WTC11 (cell line): ENCODE measurements around the gene TIPARP. TPM values are rescaled to one million over a fixed set of nuclear protein-coding genes. Genes with fewer than 3 reads are reported as not detected.
A peak's percentile ranks its signal among the peaks of the same experiment; 100 is the strongest.

Experiments used
- ATAC-seq: fragments of 200-7000 bp; cut with Tn5 transposase; 2 replicates; pipeline ENCODE4 v1.10.0; 2021; ENCODE audit warnings: mild to moderate bottlenecking, moderate library complexity
- CTCF ChIA-PET: fragments of 300-600 bp; sonication (Branson Sonifier 250); formaldehyde crosslinking; loops from one replicate; lab custom pipeline; 2021; ENCODE audit warnings: antibody characterized with exemption; lab: Charles Lee
- POLR2A ChIA-PET: fragments of 350-600 bp; sonication (Branson Sonifier 250); formaldehyde crosslinking; loops from one replicate; lab custom pipeline; 2021; ENCODE audit warnings: antibody characterized with exemption; lab: Charles Lee
- DNase-seq: peaks from one replicate; pipeline ENCODE4 v3.0.0; 2021; ENCODE audit warnings: low spot score
- H3K27ac Mint-ChIP-seq: 2 replicates; pipeline ENCODE4 v1.8.0; 2021; ENCODE audit warnings: mixed read lengths
- H3K27me3 Mint-ChIP-seq: 2 replicates; pipeline ENCODE4 v1.8.0; 2021; ENCODE audit warnings: low read depth, mild to moderate bottlenecking, moderate library complexity, mixed read lengths
- H3K36me3 Mint-ChIP-seq: 2 replicates; pipeline ENCODE4 v1.8.0; 2021; ENCODE audit warnings: mixed read lengths
- H3K4me1 Mint-ChIP-seq: 2 replicates; pipeline ENCODE4 v1.8.0; 2022; ENCODE audit warnings: mixed read lengths
- H3K4me3 Mint-ChIP-seq: 2 replicates; pipeline ENCODE4 v1.8.0; 2021; ENCODE audit warnings: mild to moderate bottlenecking, moderate library complexity, mixed read lengths
- H3K9me3 Mint-ChIP-seq: 2 replicates; pipeline ENCODE4 v1.8.0; 2021; ENCODE audit warnings: mixed read lengths
- ELF4 ChIP-seq: sonication (generic); formaldehyde crosslinking; IDR thresholded peaks from 2 replicates; pipeline ENCODE4 v1.8.1; 2022; ENCODE audit warnings: low read depth, mild to moderate bottlenecking, moderate library complexity, missing genetic modification reagents
- FOXP1 ChIP-seq: sonication (generic); formaldehyde crosslinking; IDR thresholded peaks from 2 replicates; pipeline ENCODE4 v1.8.0; 2022; ENCODE audit warnings: missing genetic modification reagents, mild to moderate bottlenecking, moderate library complexity, borderline replicate concordance
- HMGXB4 ChIP-seq: sonication (generic); formaldehyde crosslinking; IDR thresholded peaks from 2 replicates; pipeline ENCODE4 v1.8.1; 2023; ENCODE audit warnings: mild to moderate bottlenecking, moderate library complexity, missing genetic modification reagents
- JAZF1 ChIP-seq: fragments of 250-450 bp; sonication (Bioruptor Pico); IDR thresholded peaks from 2 replicates; pipeline ENCODE4 v1.9.0; 2021; ENCODE audit warnings: moderate library complexity, mild to moderate bottlenecking, inconsistent platforms
- JUN ChIP-seq: sonication (generic); formaldehyde crosslinking; IDR thresholded peaks from 2 replicates; pipeline ENCODE4 v1.8.0; 2023; ENCODE audit warnings: mild to moderate bottlenecking, missing genetic modification reagents
- KAT7 ChIP-seq: sonication (generic); formaldehyde crosslinking; IDR thresholded peaks from 2 replicates; pipeline ENCODE4 v1.8.1; 2023; ENCODE audit warnings: missing genetic modification reagents, mild to moderate bottlenecking, borderline replicate concordance
- STAT6 ChIP-seq: sonication (generic); formaldehyde crosslinking; conservative IDR thresholded peaks from 2 replicates; pipeline ENCODE4 v1.8.1; 2023; ENCODE audit warnings: mild to moderate bottlenecking, low read depth, missing genetic modification reagents, moderate library complexity
- TEAD4 ChIP-seq: sonication (generic); formaldehyde crosslinking; IDR thresholded peaks from 2 replicates; pipeline ENCODE4 v1.8.0; 2022; ENCODE audit warnings: mild to moderate bottlenecking, missing genetic modification reagents
- TP53 ChIP-seq: sonication (generic); formaldehyde crosslinking; IDR thresholded peaks from 2 replicates; pipeline ENCODE4 v1.8.1; 2023; ENCODE audit warnings: mild to moderate bottlenecking, missing genetic modification reagents
- USF2 ChIP-seq: sonication (generic); formaldehyde crosslinking; IDR thresholded peaks from 2 replicates; pipeline ENCODE4 v1.8.1; 2023; ENCODE audit warnings: mild to moderate bottlenecking, missing genetic modification reagents, moderate library complexity
- ZBTB21 ChIP-seq: sonication (generic); formaldehyde crosslinking; IDR thresholded peaks from 2 replicates; pipeline ENCODE4 v1.8.1; 2023; ENCODE audit warnings: mild to moderate bottlenecking, missing genetic modification reagents, borderline replicate concordance
- ZNF121 ChIP-seq: sonication (generic); formaldehyde crosslinking; IDR thresholded peaks from 2 replicates; pipeline ENCODE4 v1.8.0; 2023; ENCODE audit warnings: missing genetic modification reagents
- ZNF263 ChIP-seq: sonication (generic); formaldehyde crosslinking; IDR thresholded peaks from 2 replicates; pipeline ENCODE4 v1.8.1; 2022; ENCODE audit warnings: low read depth, mild to moderate bottlenecking, moderate library complexity, missing genetic modification reagents
- ZNF396 ChIP-seq: fragments of 250-450 bp; sonication (Bioruptor Pico); IDR thresholded peaks from 2 replicates; pipeline ENCODE4 v1.8.0; 2021; ENCODE audit warnings: mild to moderate bottlenecking, moderate library complexity, borderline replicate concordance
- ZNF532 ChIP-seq: fragments of 250-450 bp; sonication (Bioruptor Pico); IDR thresholded peaks from 2 replicates; pipeline ENCODE4 v1.9.0; 2021; ENCODE audit warnings: mild to moderate bottlenecking, borderline replicate concordance
- total RNA-seq: library from RNA; stranded (reverse); gene quantifications from 3 replicates; pipeline ENCODE4 v1.2.3, GENCODE V29; 2021

The TIPARP gene
- total RNA-seq, 1 experiment from 2014 or later, result 5.6 TPM

- Mint-ChIP-seq H3K4me3 (no peak overlapping the region), H3K4me1 (peaks cover 17% of the 10 kb centered on the region), H3K36me3 (no peaks in the 10 kb centered on the region), H3K27ac (no peak overlapping the region), H3K9me3 (no peaks in the 10 kb centered on the region), H3K27me3 (no peaks in the 10 kb centered on the region)
- ATAC-seq (peak; percentile 70), DNase-seq (no peak)
- POLR2A ChIA-PET, result no interaction called here
- no peak for TF ChIP-seq ZNF532 (CRISPR knock-in tag)
- TF ChIP-seq ZNF121 (CRISPR knock-in tag), result no peak
- TF ChIP-seq FOXP1 (CRISPR knock-in tag), result no peak
- TF ChIP-seq STAT6, result no peak
- CTCF ChIA-PET, result no interaction called here
Measured at GRCh38 chr3:156727519-156728205, 53.3 kb downstream of the TIPARP start.

- DNase-seq, result no peak
- H3K4me1 Mint-ChIP-seq, result peaks cover 9% of the 10 kb centered on the region
- POLR2A ChIA-PET, result no interaction called here
- no peak for TF ChIP-seq ZNF396 (CRISPR knock-in tag)
- TF ChIP-seq TEAD4 (CRISPR knock-in tag), result no peak
- no peak for TF ChIP-seq ZNF263
- TF ChIP-seq, all 79 proteins: peak for 0
- Mint-ChIP-seq H3K9me3 (no peaks in the 10 kb centered on the region), H3K4me3 (no peak overlapping the region), H3K27me3 (no peaks in the 10 kb centered on the region), H3K36me3 (no peaks in the 10 kb centered on the region), H3K27ac (no peak overlapping the region)
- ATAC-seq, result peak; percentile 28
- CTCF ChIA-PET, result no interaction called here
Measured at GRCh38 chr3:156728267-156728985, 54.0 kb downstream of the TIPARP start.

GRCh38 chr3:156729460-156730179, 55.2 kb downstream of the TIPARP start:
- H3K4me3 Mint-ChIP-seq, result no peak overlapping the region
- no peak for DNase-seq
- no peak overlapping the region for H3K27ac Mint-ChIP-seq
- no peaks in the 10 kb centered on the region for H3K27me3 Mint-ChIP-seq
- ATAC-seq, result no peak
- peaks cover 12% of the 10 kb centered on the region for H3K4me1 Mint-ChIP-seq
- TF ChIP-seq TP53 (CRISPR knock-in tag) (no peak), ZNF396 (CRISPR knock-in tag) (no peak), USF2 (no peak), JUN (no peak), KAT7 (CRISPR knock-in tag) (no peak), JAZF1 (CRISPR knock-in tag) (no peak), ZBTB21 (CRISPR knock-in tag) (no peak), HMGXB4 (CRISPR knock-in tag) (no peak), ELF4 (CRISPR knock-in tag) (no peak)
- ChIA-PET CTCF (no interaction called here), POLR2A (no interaction called here)
- H3K9me3 Mint-ChIP-seq, result no peaks in the 10 kb centered on the region
- no peaks in the 10 kb centered on the region for H3K36me3 Mint-ChIP-seq
